Stimulated activated CD4-positive, alpha-beta T cell treated with anti-CD3 and anti-CD28 coated beads, Interleukin-2, amount 100 ng/mL, for 48 hours (primary cell): ENCODE results near the gene GPRIN3.
"Not testable (repeated sequence)": the region's sequence is repeated elsewhere in the genome, so short reads cannot be mapped to it uniquely, and the experiment has no call there.

Experiments used
- DNase-seq, 2 donors: peaks; one replicate each; pipeline ENCODE4 v3.0.0-alpha.2; 2020

GPRIN3 gene

DNA sequence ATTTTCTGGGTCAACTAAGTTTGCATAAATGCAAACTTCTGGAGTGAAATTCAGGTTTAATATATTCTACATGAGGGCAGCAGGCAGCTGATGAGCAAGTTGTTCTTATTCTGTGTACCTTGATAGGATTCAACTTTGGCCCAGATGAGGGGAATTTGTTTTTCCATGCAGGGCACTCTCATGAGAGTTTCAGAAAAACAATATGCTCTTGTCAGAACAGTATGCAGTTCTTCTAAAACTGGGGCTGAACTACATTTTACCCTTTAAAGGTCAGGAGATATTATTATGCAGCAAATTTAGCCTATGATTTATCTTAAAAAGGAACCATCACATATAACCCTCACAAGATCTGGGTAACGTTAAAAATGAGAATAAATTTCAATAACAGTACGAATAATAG is 19.2 kb downstream of the GPRIN3 start:
- DNase-seq, result no peak

DNA sequence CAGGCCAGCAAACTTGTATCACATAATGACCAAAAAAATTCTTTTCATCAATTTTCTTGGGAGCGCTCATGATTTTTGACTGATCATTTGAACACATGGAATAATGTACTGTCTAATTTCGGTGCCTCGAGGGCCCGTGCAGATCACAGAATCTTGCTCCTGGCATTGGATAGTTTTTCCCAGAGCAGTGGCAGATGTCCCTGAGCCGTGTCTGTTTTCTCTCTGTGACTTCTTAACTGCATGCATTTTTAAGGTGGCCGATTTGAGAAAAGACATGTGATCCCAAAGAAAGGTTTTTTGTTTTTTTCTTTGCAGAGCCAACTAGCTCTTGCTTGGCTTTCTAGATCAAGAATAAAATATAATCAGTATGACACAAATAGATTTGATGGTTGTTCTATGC is 19.7 kb downstream of the GPRIN3 start:
- DNase-seq, result no peak

- DNase-seq, result no peak
Measured at GRCh38 chr4:89285745-89286144, 21.9 kb downstream of the GPRIN3 start.

- no peak for DNase-seq
Measured at GRCh38 chr4:89284828-89285227, 22.8 kb downstream of the GPRIN3 start.

- DNase-seq, result no peak
Measured at GRCh38 chr4:89284020-89284424, 23.6 kb downstream of the GPRIN3 start.

DNA sequence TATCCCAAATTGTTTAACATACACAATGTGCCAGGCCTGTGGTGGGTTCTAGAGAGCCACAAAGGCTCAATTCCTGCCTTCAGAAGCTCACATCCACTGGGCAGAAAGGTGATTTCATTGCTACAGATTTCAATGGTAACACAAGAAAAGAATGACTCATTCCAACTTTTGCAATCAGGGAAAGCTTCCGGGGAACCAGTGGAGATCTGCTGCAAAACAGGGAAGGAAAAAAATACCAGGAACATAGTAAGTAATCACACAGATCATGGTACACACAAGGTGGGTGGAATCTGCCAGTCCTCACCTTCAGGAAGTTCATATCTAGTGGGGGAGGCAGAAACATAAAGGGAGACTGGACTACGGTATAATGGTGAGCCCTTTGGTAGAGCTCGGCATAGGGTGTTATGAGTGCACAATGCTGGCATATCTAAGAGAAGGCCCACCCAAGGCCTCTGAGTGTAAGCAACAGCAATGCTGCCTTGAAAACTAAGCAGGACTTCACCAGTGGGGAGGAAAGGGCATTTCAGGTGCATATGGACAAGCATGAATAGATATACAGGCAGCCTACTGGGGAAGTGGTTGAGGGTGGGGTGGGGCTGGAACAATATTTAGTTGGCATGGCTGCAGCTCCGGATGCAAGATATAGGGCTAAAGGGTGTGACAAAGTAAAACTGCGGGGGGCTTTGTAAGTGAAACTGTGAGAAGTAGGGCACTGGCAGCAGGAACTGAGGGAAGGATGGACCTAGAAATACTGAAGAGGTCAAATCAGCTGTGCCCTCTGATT is 24.2 kb downstream of the GPRIN3 start:
- DNase-seq, result no peak

GRCh38 chr4:89279385-89279784 is 28.2 kb downstream of the GPRIN3 start:
- DNase-seq, result no peak

- DNase-seq, result no peak
Measured at GRCh38 chr4:89277412-89277811, 30.2 kb downstream of the GPRIN3 start.

GRCh38 chr4:89276296-89276695 is 31.3 kb downstream of the GPRIN3 start:
- DNase-seq, result no peak

DNA sequence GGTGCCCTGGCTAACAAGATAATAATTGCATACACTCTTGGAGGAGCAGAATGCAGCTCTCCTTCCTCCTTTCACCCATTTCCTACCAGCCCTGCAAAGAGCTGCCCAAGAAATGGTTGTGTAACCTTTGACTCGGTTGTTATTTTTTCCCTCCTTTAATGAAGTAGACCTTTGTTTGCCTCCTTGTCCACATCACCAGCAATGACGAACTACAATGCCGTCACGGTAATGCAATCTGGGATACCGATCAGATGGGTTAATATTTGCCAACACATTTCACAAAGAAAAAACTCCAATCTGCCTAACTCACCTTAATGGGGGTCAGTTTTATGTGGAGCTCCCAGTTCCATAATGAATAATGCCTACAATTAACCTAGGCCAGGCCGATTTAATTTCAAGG is 32.0 kb downstream of the GPRIN3 start:
- no peak for DNase-seq

- no peak for DNase-seq
Measured at GRCh38 chr4:89273741-89274141, 33.9 kb downstream of the GPRIN3 start.

DNA sequence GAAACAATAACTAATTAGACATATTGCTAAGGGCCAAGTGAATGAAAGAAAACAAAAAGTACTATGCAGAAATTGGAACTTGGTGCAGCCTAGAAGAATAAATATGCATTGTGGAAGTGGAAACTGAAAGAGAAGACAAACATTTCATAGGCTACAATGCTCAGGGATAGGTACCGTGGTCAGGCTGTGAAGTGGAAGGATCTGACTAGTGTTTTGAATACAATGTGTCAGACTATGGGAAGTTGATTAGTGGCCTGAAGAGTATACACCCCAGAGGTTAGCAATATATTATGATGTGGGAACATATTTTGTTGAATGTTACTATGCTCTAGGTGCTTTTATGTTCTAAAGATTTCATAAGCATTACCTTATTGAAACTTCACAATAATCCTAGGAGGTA is 36.8 kb downstream of the GPRIN3 start:
- no peak for DNase-seq

- no peak for DNase-seq
Measured at GRCh38 chr4:89269121-89269666, 38.4 kb downstream of the GPRIN3 start.

DNA sequence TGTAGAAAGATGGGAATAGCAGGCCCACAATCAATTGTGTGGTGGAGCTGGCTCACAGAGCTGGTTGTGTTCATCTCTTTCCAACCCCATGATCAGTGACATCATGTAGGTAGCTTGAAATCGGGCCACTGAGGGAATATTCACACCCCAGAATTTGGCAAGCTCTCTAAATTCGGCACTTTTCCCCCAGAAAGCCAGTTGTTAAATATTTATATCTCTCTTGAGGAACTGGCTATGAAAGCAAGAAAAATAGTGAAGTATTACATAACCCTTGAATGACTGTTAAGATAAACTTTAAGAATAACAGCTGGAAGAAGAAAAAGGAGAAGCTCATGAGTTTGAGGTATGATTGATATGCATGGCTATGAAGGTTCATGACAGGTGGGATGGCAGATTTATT is 38.9 kb downstream of the GPRIN3 start:
- DNase-seq, result no peak

DNA sequence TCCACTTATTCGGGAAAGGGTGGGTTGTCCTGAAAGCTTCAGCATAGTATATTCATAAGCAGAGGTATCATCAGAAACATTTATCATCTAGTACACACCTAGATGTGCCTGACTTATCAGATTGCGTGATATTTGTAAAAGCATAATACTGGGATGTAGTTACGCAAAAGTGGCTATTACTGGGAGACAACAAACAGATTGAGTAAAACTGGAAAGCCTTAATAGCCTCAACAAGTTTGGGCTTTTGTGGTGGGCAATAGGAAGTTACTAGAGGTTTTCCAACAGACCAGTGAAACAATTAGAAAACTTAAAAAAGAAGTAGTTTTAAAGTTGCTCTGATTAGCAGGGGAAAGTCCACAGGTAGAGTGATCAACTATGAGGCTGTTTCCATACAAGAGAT is 39.8 kb downstream of the GPRIN3 start:
- DNase-seq, result no peak

DNA sequence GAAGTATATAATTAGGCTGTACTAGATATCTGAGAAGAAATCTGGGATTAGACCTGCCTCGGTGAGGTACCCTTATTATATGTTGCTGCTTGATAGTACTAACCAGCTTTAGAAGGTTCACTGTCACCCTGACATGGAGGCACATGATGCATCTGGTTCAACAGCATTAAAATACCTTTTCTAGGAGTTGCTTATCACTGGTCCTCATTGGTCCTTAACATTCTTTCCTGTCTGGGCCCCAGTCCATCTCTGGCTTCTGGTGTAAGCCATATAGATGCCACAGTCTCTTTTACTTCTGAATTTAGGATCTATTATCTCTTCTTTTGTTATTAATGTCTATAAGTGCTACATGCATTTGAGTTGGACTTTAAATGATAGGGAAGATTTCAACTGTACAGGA is 40.2 kb downstream of the GPRIN3 start:
- DNase-seq, result no peak

- no peak for DNase-seq
Measured at GRCh38 chr4:89266128-89266527, 41.5 kb downstream of the GPRIN3 start.

DNA sequence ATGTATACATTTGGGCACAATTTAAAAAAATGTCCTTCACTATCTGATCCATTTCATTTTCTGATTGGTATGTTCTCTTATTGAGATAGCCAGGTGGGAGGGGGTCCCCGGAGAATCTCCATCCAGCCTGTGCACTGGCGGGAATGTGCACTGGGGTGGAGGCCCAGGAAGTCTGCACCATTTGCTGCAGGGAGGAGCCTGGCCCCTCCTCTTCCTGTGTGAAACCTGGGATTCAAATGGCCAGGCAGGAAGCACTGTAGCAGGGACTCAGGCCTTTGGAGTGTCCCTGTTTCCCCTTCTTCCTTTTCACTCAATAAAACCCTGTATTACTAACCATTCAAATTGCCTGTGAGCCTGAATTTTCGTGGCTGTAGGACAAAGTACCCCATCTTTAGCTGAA is 44.3 kb downstream of the GPRIN3 start:
- DNase-seq, result no peak

- no peak for DNase-seq
Measured at GRCh38 chr4:89259301-89260028, 48.1 kb downstream of the GPRIN3 start.

- no peak for DNase-seq
Measured at GRCh38 chr4:89258506-89258905, 49.1 kb downstream of the GPRIN3 start.

DNA sequence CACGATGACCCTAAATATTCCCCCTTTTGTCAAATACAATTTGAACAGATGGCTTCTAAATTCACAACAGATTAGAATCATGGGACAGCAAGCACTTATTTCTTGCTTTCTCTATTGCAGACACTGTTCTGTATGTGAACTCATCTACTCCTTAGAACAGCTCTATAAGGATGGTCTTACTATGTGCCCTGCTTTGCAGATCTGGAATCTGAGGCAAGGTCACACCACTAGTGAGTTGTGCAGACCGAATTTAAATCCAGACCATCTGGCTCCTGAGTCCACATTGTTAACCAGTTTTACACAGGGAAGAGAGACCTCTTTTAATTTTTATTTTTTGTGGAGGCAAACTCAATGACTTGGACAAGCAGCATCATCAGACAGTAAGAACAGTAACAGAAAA is 50.2 kb downstream of the GPRIN3 start:
- no peak for DNase-seq

GRCh38 chr4:89256203-89256800 is 51.3 kb downstream of the GPRIN3 start:
- no peak for DNase-seq

DNA sequence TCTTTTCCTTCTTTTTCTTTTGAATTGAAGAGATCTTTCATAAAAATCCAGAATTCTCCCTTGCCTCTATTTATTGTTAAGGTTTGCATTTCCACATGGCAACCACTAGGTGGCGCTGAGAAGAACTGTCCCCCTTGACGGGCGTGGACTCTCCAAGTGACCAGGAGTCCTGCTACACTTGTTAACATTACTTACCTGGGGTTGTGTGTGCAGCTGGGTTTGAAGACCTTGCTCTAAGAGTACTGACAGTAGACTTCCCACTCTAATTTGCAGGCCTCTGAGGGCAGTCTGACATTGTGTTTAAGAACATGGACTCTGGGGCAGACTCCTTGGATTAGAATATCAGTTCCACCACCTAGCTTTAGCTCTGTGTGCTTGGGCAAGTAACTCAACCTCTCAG is 52.8 kb downstream of the GPRIN3 start:
- DNase-seq, result peak; percentile 45 to 59

DNA sequence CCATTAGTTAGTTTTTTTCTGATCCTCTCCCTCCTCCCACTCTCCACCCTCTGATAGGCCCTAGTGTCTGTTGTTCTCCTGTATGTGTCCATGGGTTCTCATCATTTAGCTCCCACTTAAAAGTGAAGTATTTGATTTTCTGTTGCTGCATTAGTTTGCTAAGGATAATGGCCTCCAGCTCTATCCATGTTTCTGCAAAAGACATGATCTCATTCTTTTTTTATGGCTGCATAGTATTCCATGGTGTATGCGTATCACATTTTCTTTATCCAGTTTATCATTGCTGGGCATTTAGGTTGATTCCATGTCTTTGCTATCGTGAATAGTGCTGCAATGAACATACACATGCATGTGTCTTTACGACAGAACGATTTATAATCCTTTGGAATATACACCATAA is 53.3 kb downstream of the GPRIN3 start:
- DNase-seq, result not testable (repeated sequence)
